ENCODE results near the gene YDJC. TPM values are rescaled to one million over a fixed set of nuclear protein-coding genes. Genes with fewer than 3 reads are reported as not detected.

YDJC gene
- total RNA-seq, 2 donors from 2014 or later, result 18.3 to 32.3 TPM

- no peaks in the 10 kb centered on the region for H3K27me3 ChIP-seq (replicated peaks; ENCODE audit: insufficient read depth)
- no peaks in the 10 kb centered on the region for H3K9me3 ChIP-seq
- peaks cover 29 to 63% of the 10 kb centered on the region in 2 donors for H3K4me1 ChIP-seq (ENCODE audit: control insufficient read depth in 1 of 2, low read depth in 2 of 2)
- TF ChIP-seq CTCF (IDR thresholded peaks at IDR 0.05), result no peak
- H3K36me3 ChIP-seq, result peaks cover 15% of the 10 kb centered on the region
- peak overlapping the region; percentile 37 to 55 for H3K27ac ChIP-seq
- ATAC-seq (ENCODE audit: insufficient number of reproducible peaks, low FRiP score, low read depth), result no peak
- no peak overlapping the region for H3K4me3 ChIP-seq
- peak; percentile 18 for DNase-seq (ENCODE audit: low spot score)
Observed at GRCh38 chr22:21591695-21592094, 38.1 kb downstream of the YDJC start.

- no peak for TF ChIP-seq CTCF (IDR thresholded peaks at IDR 0.05)
- Histone ChIP-seq H3K9me3 (no peaks in the 10 kb centered on the region), H3K27ac (peak overlapping the region; percentile 37 to 55), H3K27me3 (replicated peaks; ENCODE audit: insufficient read depth) (no peaks in the 10 kb centered on the region), H3K4me3 (no peak overlapping the region), H3K4me1 (ENCODE audit: control insufficient read depth in 1 of 2, low read depth in 2 of 2) (peaks cover 29 to 63% of the 10 kb centered on the region in 2 donors), H3K36me3 (peaks cover 15% of the 10 kb centered on the region)
- ATAC-seq (ENCODE audit: insufficient number of reproducible peaks, low FRiP score, low read depth) (no peak), DNase-seq (ENCODE audit: low spot score) (no peak)
Observed at GRCh38 chr22:21590809-21591641, 38.8 kb downstream of the YDJC start.

DNA sequence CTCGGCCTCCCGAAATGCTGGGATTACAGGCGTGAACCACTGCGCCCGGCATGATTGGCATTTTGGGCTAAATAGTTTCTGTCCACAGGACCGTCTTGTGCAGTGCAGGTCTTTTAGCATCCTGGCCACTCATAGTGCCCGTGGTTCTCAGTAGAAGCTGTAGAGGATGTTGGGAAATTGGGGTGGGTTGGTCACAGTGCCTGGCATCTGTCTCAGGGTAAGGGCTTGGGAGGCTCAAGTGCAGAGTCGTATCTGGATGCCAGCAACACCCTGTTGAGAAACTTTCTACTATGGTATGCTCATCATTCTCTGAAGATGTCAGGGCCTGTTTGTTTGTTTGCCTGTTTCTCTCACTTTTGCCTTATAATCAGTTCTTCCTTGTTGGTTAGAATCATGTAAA, 40.4 kb downstream of the YDJC start:
- H3K27ac ChIP-seq, result no peak overlapping the region
- no peak for ATAC-seq (ENCODE audit: insufficient number of reproducible peaks, low FRiP score, low read depth)
- no peaks in the 10 kb centered on the region for H3K9me3 ChIP-seq
- H3K27me3 ChIP-seq (replicated peaks; ENCODE audit: insufficient read depth), result no peaks in the 10 kb centered on the region
- no peak for TF ChIP-seq CTCF (IDR thresholded peaks at IDR 0.05)
- no peak for DNase-seq (ENCODE audit: low spot score)
- peaks cover 29 to 63% of the 10 kb centered on the region in 2 donors for H3K4me1 ChIP-seq (ENCODE audit: control insufficient read depth in 1 of 2, low read depth in 2 of 2)
- peaks cover 15% of the 10 kb centered on the region for H3K36me3 ChIP-seq
- no peak overlapping the region for H3K4me3 ChIP-seq

- H3K4me3 ChIP-seq, result no peak overlapping the region
- no peak for ATAC-seq (ENCODE audit: insufficient number of reproducible peaks, low FRiP score, low read depth)
- H3K27ac ChIP-seq, result no peak overlapping the region
Observed at GRCh38 chr22:21587803-21588611, 41.8 kb downstream of the YDJC start.

More at GRCh38 chr22:21587803-21588611, 41.8 kb downstream of the YDJC start:
- Histone ChIP-seq H3K4me1 (ENCODE audit: control insufficient read depth in 1 of 2, low read depth in 2 of 2) (peaks cover 29 to 62% of the 10 kb centered on the region in 2 donors), H3K27me3 (replicated peaks; ENCODE audit: insufficient read depth) (no peaks in the 10 kb centered on the region), H3K9me3 (no peaks in the 10 kb centered on the region), H3K36me3 (peaks cover 2% of the 10 kb centered on the region)
- TF ChIP-seq CTCF (IDR thresholded peaks at IDR 0.05), result no peak
- DNase-seq (ENCODE audit: low spot score), result no peak

Measured in thoracic aorta (tissue), 2 donors.